ENCODE data around the gene HOMER1.

Gene HOMER1

GRCh38 chr5:79513704-79514390 is at the start of gene HOMER1:
Gene HOMER1, minus strand, starts transcription at chr5:79514134. Its CDS starts 1,360 bp downstream, at chr5:79512774.
- DNase-seq, result peak in 50 of 51 donors; percentile 30 to 89 (median 68)

- no peak for DNase-seq
Observed at GRCh38 chr5:79563247-79563590, 49.3 kb upstream of the HOMER1 start.

GRCh38 chr5:79562351-79563246 is 48.7 kb upstream of the HOMER1 start:
- no peak for DNase-seq

GRCh38 chr5:79561525-79561893 is 47.6 kb upstream of the HOMER1 start:
- DNase-seq, result no peak

- no peak for DNase-seq
Observed at GRCh38 chr5:79560771-79561524, 47.0 kb upstream of the HOMER1 start.

- no peak for DNase-seq
Observed at GRCh38 chr5:79555418-79555817, 41.5 kb upstream of the HOMER1 start.

GRCh38 chr5:79552984-79553383 is 39.0 kb upstream of the HOMER1 start:
- DNase-seq, result no peak

GRCh38 chr5:79547982-79548381 is 34.0 kb upstream of the HOMER1 start:
- DNase-seq, result no peak

- no peak for DNase-seq
Observed at GRCh38 chr5:79547429-79547822, 33.5 kb upstream of the HOMER1 start.

GRCh38 chr5:79546782-79547428 is 33.0 kb upstream of the HOMER1 start:
- no peak for DNase-seq

GRCh38 chr5:79544131-79544530 is 30.2 kb upstream of the HOMER1 start:
- no peak for DNase-seq

- no peak for DNase-seq
Observed at GRCh38 chr5:79540939-79541338, 27.0 kb upstream of the HOMER1 start.

- no peak for DNase-seq
Observed at GRCh38 chr5:79536193-79536906, 22.4 kb upstream of the HOMER1 start.

- no peak for DNase-seq
Observed at GRCh38 chr5:79535477-79536192, 21.7 kb upstream of the HOMER1 start.

GRCh38 chr5:79529110-79529509 is 15.2 kb upstream of the HOMER1 start:
- DNase-seq, result no peak

GRCh38 chr5:79527431-79527830 is 13.5 kb upstream of the HOMER1 start:
- DNase-seq, result no peak

- DNase-seq, result no peak
Observed at GRCh38 chr5:79526928-79527327, 13.0 kb upstream of the HOMER1 start.

GRCh38 chr5:79526493-79526892 is 12.6 kb upstream of the HOMER1 start:
- DNase-seq, result no peak

GRCh38 chr5:79521156-79521555 is 7.2 kb upstream of the HOMER1 start:
- no peak for DNase-seq

- DNase-seq, result no peak
Observed at GRCh38 chr5:79518718-79519117, 4.8 kb upstream of the HOMER1 start.

Data from hypothalamus (tissue), 51 donors.